Upper lobe of left lung (tissue), 4 donors: ENCODE data around the gene SMAGP.

ENCODE experiments used
- EP300 ChIP-seq, 4 donors: sonication (generic); formaldehyde crosslinking; IDR thresholded peaks; one replicate each; pipeline ENCODE4 v1.5.1; 2017; ENCODE audit warnings: antibody characterized with exemption in 4 of 4, control low read depth in 2 of 4
- POLR2A ChIP-seq, 4 donors: fragments of 450-650 bp; IDR thresholded peaks; one replicate each; pipeline ENCODE4 v1.5.1; 2016 to 2017; ENCODE audit warnings: antibody characterized with exemption in 4 of 4, mild to moderate bottlenecking in 2 of 4
- TF ChIP-seq, protein P1 (sequence below), 6 experiments: fragments of 450-650 bp in 4 of 6; fragments of 200-600 bp in 2 of 6; sonication (generic) in 2 of 6; IDR thresholded peaks; one replicate each; pipeline ENCODE4 v1.5.1; 2016 to 2019; ENCODE audit warnings: antibody characterized with exemption in 6 of 6

DNA sequence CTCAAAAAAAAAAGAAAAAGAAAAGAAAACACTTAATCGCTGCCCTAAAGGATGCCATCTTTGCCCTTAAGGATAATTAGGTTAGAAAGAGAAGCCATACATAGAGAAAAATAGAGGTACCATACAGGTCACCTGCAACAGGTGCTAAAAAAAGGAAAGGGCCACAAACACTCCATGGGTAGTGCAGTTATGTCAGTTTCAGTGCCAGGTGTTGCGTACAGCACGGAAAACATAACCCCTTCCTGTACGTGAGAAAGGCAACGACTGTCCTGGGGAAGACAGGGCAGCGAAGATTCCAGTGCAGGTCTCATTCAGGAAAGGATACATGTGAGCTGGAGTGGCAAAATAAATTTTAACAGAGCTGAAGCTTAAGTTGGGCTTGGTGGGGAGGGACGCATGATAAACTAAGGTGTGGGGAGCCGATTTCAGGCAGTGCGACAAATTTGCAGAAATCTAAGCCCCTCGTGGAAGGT lies 32.1 kb downstream of the SMAGP start:
- no peak for TF ChIP-seq POLR2A (IDR thresholded peaks at IDR 0.05)
- TF ChIP-seq, protein P1, sequence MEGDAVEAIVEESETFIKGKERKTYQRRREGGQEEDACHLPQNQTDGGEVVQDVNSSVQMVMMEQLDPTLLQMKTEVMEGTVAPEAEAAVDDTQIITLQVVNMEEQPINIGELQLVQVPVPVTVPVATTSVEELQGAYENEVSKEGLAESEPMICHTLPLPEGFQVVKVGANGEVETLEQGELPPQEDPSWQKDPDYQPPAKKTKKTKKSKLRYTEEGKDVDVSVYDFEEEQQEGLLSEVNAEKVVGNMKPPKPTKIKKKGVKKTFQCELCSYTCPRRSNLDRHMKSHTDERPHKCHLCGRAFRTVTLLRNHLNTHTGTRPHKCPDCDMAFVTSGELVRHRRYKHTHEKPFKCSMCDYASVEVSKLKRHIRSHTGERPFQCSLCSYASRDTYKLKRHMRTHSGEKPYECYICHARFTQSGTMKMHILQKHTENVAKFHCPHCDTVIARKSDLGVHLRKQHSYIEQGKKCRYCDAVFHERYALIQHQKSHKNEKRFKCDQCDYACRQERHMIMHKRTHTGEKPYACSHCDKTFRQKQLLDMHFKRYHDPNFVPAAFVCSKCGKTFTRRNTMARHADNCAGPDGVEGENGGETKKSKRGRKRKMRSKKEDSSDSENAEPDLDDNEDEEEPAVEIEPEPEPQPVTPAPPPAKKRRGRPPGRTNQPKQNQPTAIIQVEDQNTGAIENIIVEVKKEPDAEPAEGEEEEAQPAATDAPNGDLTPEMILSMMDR (IDR thresholded peaks at IDR 0.05): no peak
- TF ChIP-seq EP300 (IDR thresholded peaks at IDR 0.05): no peak
